CD1c-positive myeloid dendritic cell (primary cell): Measurements from ENCODE around the gene NFKBIB.
A peak's percentile ranks its signal among the peaks of the same experiment; 100 is the strongest.
"Not testable (repeated sequence)": the region's sequence is repeated elsewhere in the genome, so short reads cannot be mapped to it uniquely, and the experiment has no call there.

Source experiments
- DNase-seq: peaks from one replicate; pipeline ENCODE4 v3.0.0-alpha.2; 2016; ENCODE audit errors: extremely low spot score

NFKBIB gene

GRCh38 chr19:38928391-38929001, 28.7 kb downstream of the NFKBIB start:
- DNase-seq: no peak

GRCh38 chr19:38929929-38930775, 30.4 kb downstream of the NFKBIB start, which contains the start of gene SARS2:
SARS2 (minus strand) TSS chr19:38930763; CDS start chr19:38930736, 27 bp downstream.
- DNase-seq: peak; percentile 97

- peak; percentile 100 for DNase-seq
Measured at GRCh38 chr19:38930776-38931520, 31.2 kb downstream of the NFKBIB start, which contains the start of gene MRPS12. MRPS12 (plus strand) TSS chr19:38930944; CDS start chr19:38931295, 351 bp downstream.

GRCh38 chr19:38931521-38931793, 31.7 kb downstream of the NFKBIB start:
- DNase-seq: no peak

- DNase-seq: peak; percentile 29
Measured at GRCh38 chr19:38932425-38933179, 32.8 kb downstream of the NFKBIB start.

GRCh38 chr19:38933544-38933943, 33.8 kb downstream of the NFKBIB start:
- no peak for DNase-seq

- no peak for DNase-seq
Measured at GRCh38 chr19:38939957-38940356, 40.2 kb downstream of the NFKBIB start.

GRCh38 chr19:38941466-38941865, 41.7 kb downstream of the NFKBIB start:
- not testable (repeated sequence) for DNase-seq

- no peak for DNase-seq
Measured at GRCh38 chr19:38941979-38942378, 42.2 kb downstream of the NFKBIB start.

GRCh38 chr19:38942471-38943181, 42.9 kb downstream of the NFKBIB start:
- no peak for DNase-seq

GRCh38 chr19:38944981-38945506, 45.3 kb downstream of the NFKBIB start:
- no peak for DNase-seq

- no peak for DNase-seq
Measured at GRCh38 chr19:38945562-38946228, 45.9 kb downstream of the NFKBIB start.

GRCh38 chr19:38946229-38947010, 46.7 kb downstream of the NFKBIB start:
- DNase-seq: no peak

- peak; percentile 80 for DNase-seq
Measured at GRCh38 chr19:38949580-38950367, 50.0 kb downstream of the NFKBIB start.

GRCh38 chr19:38951187-38951586, 51.4 kb downstream of the NFKBIB start:
- no peak for DNase-seq

- peak; percentile 52 for DNase-seq
Measured at GRCh38 chr19:38952395-38953165, 52.8 kb downstream of the NFKBIB start.

GRCh38 chr19:38953677-38954076, 53.9 kb downstream of the NFKBIB start:
- DNase-seq: no peak

- no peak for DNase-seq
Measured at GRCh38 chr19:38956264-38956663, 56.5 kb downstream of the NFKBIB start.
